SKM-1 treated with dmso at 0.1 percent for 144 hours (cell line): Measurements from ENCODE around the gene BRINP3.

ENCODE experiments used
- DNase-seq: peaks from one replicate; lab custom pipeline; 2025; ENCODE audit not compliant: unreplicated experiment; lab: John Stamatoyannopoulos, UW

BRINP3 gene

DNA sequence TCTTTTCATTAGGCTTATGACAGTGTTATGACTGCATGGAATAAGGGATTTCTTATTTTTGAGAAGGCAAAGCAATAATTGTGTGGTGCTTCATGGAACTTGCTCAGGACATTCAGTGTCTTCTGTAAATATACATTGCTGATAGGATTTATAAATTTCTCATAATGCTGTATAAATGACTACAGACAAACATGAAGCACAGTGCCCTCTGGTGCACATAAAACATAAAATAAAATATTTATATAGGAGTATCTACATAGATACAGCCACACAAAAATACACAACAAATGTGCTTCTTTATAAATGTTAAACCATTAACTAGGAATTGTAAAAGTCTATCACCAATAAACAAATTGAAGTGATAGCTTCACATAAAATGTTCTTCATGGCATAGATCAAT lies 24.1 kb downstream of the BRINP3 start:
- DNase-seq: no peak

DNA sequence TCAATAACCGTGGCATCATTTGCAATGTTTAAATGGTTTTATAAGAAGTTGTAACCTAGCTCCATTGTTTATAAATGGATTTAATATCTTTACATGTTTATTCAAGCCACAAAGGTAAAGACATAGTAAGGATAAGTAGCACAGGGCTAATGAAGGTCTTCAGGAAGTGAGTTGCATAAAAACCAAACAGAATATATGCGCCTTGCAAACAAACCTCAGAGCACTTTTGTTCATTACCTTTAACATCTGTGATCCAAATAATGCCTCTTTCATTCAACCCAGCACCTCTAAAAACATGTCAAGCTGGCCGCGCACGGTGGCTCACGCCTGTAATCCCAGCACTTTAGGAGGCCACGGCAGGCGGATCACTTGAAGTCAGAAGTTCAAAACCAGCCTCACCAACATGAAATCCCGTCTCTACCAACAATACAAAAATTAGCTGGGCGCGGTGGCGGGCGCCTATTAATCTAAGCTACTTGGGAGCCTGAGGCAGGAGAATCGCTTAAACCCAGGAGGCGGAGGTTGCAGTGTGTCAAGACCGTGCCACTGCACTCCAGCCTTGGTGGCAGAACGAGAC lies 25.3 kb downstream of the BRINP3 start:
- no peak for DNase-seq

GRCh38 chr1:190444464-190444863 lies 33.2 kb downstream of the BRINP3 start:
- DNase-seq: no peak

DNA sequence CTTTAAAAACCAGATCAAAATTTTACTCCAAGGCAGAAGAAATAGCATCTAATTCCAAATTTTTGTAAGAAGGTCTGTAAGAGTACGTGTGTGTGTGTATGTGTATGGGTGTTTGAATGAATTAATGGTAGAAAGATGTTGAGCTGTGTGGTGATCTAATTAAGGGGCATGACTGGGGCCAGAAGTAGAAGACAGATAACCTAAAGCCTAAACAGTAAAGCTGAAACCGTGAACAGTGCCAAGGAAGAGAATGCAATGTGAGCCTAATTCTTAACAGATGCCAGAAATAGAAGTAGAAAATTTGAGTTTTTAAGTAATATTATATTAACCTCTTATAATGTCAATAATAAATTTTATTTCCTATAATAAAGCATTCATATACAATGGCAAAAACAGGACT lies 38.2 kb downstream of the BRINP3 start:
- no peak for DNase-seq

DNA sequence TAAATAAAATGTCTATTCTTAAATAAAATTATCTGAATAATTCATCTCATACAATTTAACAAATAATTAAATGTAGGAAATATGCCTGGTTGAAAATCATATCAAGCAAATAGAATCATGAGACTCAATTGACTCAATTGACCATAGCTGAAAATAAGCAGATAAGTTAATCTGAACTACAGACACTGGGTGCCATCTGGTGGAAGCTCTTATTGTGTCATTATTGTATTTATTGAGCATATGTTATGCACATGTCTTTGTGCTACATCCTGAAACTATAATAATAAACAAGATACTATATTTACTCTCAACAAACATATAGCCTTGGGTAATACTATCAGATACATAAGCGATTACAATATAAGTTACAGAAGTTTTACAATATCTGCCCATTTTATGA lies 41.0 kb downstream of the BRINP3 start:
- peak; percentile 44 for DNase-seq

DNA sequence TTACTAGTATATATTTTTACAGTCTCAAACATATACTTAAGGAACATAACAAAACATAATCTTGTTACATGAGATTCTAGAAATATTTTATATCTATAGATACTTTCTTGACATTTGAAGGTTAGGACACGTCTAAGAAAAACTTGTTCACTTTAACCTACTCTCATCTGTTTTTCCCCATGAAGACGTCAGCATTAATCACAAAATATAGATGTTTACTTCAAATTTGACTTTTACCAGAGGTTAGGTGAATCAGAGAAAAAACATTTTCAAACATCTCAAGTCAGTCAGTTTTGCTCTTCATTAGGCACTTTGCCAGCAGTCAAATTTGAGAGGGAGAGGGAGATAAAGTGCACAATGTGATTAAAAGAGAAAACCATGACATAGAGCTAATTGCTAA lies 47.7 kb downstream of the BRINP3 start:
- DNase-seq: no peak

- no peak for DNase-seq
These were observed 48.5 kb downstream of the BRINP3 start for GRCh38 chr1:190429141-190429540.

DNA sequence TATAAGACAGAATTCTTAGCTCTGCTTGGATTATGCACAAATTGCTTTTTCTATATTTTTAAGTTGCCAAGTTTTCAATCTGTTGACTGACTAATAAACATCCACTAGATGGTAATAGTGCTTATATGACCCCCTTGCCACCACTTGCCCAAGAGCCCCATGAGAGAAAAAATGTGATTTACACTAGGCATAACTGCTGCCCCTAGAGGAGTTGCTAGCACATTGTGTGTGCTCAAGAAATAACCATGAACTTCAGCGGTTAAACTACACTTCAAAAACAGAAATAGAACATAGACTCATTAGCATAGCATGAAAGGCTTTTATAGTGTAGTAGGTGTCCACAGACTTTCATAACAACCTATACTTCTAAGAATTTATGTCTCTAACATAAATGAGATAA lies 61.4 kb downstream of the BRINP3 start:
- no peak for DNase-seq

GRCh38 chr1:190413142-190413541 lies 64.5 kb downstream of the BRINP3 start:
- DNase-seq: no peak

DNA sequence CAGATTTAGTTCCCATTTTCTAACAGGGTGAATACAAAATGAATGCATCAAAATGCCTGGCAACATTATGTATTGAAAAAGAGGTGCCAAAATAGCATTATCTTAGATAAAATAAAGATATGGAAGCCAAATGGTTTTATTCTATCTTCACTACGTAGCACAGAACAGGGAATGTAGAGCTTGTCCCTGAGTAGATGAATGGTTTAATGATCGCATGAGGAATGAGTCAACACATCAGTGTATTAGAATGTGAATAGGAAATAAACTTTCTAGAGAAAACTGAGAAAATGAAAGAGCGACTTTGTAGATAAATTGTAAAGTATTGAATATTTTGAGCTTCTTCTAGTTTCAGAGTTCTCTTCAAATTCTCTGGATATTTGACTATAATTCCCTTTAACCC lies 74.3 kb downstream of the BRINP3 start:
- no peak for DNase-seq

DNA sequence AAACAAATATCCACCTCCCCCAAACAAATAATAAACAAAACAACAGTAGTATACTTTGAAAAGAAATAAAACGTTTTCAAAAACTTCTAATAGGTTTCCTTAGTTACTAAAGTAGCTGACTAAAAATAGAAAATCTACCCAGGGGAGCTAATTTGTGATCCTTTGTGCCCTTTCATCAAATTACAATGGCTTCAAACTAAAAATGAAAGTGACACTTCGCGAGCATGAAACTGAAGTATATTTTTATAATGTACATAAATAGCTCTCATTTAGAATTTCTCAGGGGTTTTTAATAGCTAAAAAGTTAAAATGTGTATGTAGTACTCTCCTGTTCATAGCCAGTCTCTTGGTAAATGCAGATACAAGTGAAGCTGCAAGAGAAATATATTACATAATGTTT lies 78.4 kb downstream of the BRINP3 start:
- no peak for DNase-seq

DNA sequence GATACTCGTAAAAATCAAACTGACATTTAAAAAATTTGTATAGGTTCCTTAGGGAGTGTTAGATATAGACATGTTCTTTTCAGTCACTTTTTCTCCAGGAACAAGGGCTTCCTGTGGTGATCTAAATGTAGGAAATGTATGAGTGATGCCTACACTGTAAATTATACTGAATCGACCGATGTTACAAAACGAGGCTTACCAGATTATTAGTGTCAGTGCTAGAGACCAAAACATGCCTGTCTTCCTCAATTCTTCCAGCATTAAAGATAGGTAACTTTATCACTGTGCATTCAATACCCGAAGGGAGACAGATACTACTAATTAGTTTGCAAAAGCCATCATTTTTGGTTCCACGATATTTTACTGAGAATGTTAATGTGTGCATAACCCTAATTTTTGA lies 86.1 kb downstream of the BRINP3 start:
- DNase-seq: no peak

GRCh38 chr1:190377991-190378390 lies 99.7 kb downstream of the BRINP3 start:
- DNase-seq: no peak

DNA sequence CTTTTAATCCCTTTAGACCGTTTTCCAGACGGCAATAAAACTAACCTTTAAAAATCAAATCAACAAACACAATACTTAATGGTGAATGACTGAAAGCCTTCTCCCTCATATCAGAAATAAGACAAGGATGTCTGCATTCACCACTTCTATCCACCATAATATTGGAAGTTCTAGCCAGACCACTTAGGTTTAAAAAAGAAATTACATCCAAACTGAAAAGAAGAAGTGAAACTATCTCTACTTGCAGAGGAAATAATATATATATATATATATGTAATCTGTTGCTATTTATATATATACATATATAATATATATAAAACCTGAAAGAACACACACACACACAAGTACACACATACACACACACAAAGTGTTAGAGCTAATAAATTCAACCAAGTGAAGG lies 100.4 kb downstream of the BRINP3 start:
- DNase-seq: peak; percentile 21

GRCh38 chr1:190376044-190376443 lies 101.6 kb downstream of the BRINP3 start:
- no peak for DNase-seq

DNA sequence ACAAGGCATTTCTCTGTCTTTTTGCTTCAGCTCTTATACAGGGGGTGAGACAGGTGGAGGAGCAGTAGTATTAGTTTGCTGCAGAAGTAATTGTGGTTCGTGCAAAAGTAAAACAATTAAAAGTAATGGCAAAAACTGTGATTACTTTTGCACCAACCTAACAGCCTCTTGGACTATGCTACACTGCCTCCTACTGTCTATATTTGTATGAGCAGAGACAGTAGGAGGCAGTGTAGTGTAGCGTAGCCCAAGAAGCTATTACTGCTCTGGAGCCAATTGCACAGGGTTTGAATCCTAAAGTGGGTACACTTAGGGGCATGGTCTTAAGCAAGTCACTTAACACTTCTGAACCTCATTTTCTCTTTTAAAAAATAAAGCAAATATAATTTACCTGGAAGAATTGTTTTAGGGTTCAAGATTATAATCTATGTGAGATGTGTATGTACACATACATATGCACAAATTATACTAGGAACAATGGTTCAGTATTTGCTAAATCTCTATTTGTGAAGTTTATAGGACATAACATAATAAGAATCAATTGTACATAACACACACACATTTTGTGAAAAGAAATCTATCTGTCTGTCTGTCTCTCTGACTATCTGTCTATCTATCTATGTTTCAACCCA lies 103.8 kb downstream of the BRINP3 start:
- DNase-seq: peak; percentile 58

- DNase-seq: no peak
These were observed 110.5 kb downstream of the BRINP3 start for GRCh38 chr1:190367200-190367599.

DNA sequence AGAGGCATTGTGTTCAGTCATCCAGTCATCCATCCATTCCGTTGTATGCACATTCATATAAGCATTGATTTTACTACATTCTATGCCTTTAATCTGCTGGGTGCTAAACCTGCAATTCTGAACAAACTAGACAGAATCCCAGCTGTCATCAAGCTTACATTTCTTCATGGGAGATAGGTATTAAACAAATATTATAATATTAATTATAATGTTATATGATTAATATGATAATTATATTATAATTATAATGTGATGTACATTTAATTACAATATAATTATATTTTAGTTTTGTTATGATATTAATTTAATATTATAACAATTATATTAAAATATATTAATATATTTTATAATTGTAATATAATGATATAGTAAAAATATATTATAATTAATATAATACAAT lies 112.4 kb downstream of the BRINP3 start:
- no peak for DNase-seq

DNA sequence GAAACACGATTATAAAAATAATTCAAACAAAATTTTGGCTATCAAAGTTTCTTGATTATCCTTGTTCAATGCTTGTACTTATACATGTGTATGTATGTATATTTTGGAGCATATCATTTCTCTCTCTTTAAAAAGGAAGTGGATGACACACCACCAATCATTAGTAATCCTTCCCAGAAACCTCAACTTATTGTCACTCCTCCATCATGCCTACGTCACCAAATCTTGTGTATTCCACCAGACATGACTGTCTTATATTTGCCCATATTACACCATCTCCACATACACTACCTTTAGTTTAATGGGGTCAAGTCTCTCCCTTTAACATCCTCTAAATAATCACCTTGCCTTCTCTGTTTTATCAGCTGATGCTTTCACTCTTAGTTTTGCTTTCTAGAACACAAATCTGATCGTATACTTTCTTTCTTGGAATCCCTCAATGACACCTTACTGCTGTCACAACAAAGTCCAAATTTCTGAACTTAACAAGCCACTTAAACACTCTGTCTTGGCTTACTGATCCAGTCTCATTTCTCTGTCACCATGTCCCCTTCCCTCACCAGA lies 124.0 kb downstream of the BRINP3 start:
- DNase-seq: no peak

GRCh38 chr1:190344454-190344853 lies 133.2 kb downstream of the BRINP3 start:
- no peak for DNase-seq

DNA sequence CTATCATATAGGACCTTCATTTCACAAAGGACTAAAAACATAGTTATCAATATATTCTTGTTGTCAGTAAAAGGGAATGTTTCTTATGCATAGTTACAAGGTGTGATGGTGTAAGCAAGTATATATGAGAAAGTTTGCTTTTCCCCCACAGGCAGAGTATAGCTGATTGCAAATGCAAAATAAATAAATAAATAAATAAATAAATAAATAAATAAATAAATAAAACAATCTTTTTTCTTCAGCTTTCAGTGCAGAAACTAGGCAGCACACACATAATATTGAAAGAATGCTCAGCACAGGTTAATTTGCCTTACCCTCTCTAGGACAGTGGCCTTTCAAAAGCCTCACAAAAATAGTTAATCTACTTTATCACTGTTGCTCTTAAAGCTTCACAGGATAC lies 138.8 kb downstream of the BRINP3 start:
- no peak for DNase-seq

GRCh38 chr1:190328871-190329270 lies 148.8 kb downstream of the BRINP3 start:
- DNase-seq: no peak

GRCh38 chr1:190328361-190328760 lies 149.3 kb downstream of the BRINP3 start:
- DNase-seq: no peak
